Measurements from ENCODE around the gene PHACTR3.

GRCh38 chr20:59597240-59597639, 7.1 kb upstream of the PHACTR3 start:
- TF ChIP-seq, protein P1, sequence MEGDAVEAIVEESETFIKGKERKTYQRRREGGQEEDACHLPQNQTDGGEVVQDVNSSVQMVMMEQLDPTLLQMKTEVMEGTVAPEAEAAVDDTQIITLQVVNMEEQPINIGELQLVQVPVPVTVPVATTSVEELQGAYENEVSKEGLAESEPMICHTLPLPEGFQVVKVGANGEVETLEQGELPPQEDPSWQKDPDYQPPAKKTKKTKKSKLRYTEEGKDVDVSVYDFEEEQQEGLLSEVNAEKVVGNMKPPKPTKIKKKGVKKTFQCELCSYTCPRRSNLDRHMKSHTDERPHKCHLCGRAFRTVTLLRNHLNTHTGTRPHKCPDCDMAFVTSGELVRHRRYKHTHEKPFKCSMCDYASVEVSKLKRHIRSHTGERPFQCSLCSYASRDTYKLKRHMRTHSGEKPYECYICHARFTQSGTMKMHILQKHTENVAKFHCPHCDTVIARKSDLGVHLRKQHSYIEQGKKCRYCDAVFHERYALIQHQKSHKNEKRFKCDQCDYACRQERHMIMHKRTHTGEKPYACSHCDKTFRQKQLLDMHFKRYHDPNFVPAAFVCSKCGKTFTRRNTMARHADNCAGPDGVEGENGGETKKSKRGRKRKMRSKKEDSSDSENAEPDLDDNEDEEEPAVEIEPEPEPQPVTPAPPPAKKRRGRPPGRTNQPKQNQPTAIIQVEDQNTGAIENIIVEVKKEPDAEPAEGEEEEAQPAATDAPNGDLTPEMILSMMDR (IDR thresholded peaks at IDR 0.05; ENCODE audit: low read depth, low read length, poor library complexity, severe bottlenecking): no peak
- no peak for TF ChIP-seq EZH2phosphoT487 (IDR thresholded peaks at IDR 0.05; ENCODE audit: borderline replicate concordance, low read length)
